H1 (cell line): ENCODE results near the gene PELO. TPM values are rescaled to one million over a fixed set of nuclear protein-coding genes. Genes with fewer than 3 reads are reported as not detected.

Experiments
- CHD1 ChIP-seq: IDR thresholded peaks from 2 replicates; pipeline ENCODE4 v1.6.1; 2012; ENCODE audit warnings: low read depth, low read length, improper control_type of control experiment
- CTBP2 ChIP-seq: IDR thresholded peaks from 2 replicates; pipeline ENCODE4 v1.7.0; 2011; ENCODE audit warnings: borderline replicate concordance, mild to moderate bottlenecking, moderate library complexity, mixed read lengths, low read length; ENCODE audit not compliant: insufficient read depth, insufficient read length
- KDM1A ChIP-seq: fragments of 200-600, 300-600 bp; sonication (generic); IDR thresholded peaks from 2 replicates; pipeline ENCODE4 v1.7.1; 2016; ENCODE audit warnings: mild to moderate bottlenecking, low read length, borderline replicate concordance
- KDM4A ChIP-seq: IDR thresholded peaks from one replicate; pipeline ENCODE4 v1.7.1; 2012; ENCODE audit warnings: low read depth, mild to moderate bottlenecking, moderate library complexity, low read length, inconsistent platforms; ENCODE audit not compliant: severe bottlenecking
- MAFK ChIP-seq: IDR thresholded peaks from 2 replicates; pipeline ENCODE4 v1.6.1; 2012; ENCODE audit warnings: low read depth, mild to moderate bottlenecking, improper control_type of control experiment, low read length
- NANOG ChIP-seq: IDR thresholded peaks from 2 replicates; pipeline ENCODE4 v1.6.1; 2011; ENCODE audit warnings: low read length, low read depth, mild to moderate bottlenecking, inconsistent platforms; ENCODE audit not compliant: insufficient read depth, poor library complexity, severe bottlenecking
- SP2 ChIP-seq: IDR thresholded peaks from 2 replicates; pipeline ENCODE4 v1.6.1; 2012; ENCODE audit warnings: mild to moderate bottlenecking, low read length, inconsistent platforms
- SP4 ChIP-seq: IDR thresholded peaks from 2 replicates; pipeline ENCODE4 v1.6.1; 2012; ENCODE audit warnings: low read length, inconsistent platforms
- polyA plus RNA-seq, 7 experiments: library from polyadenylated mRNA; depleted of rRNA in 3 of 7; stranded (reverse) in 5 of 7; unstranded in 2 of 7; fragments of >200 nt in 5 of 7; fragments of 200-250 nt in 2 of 7; gene quantifications; 1 replicate in 5 of 7; 2 replicates in 1 of 7; 4 replicates in 1 of 7; pipeline versions ENCODE4 v1.2.1 to v1.2.3, GENCODE V29; 2011 to 2013; ENCODE audit warnings: missing spikeins in 2 of 7, mixed read lengths in 2 of 7
- total RNA-seq: library from RNA; stranded (reverse); fragmentation: NEBNext Ultra II Directional; extraction: Animal tissue kit (Norgen Biotek cat#: 25700); gene quantifications from 2 replicates; pipeline ENCODE4 v1.2.1, GENCODE V29; 2021
- TF ChIP-seq, protein P1 (sequence below): fragments of 300-600 bp; sonication (generic); IDR thresholded peaks from 2 replicates; pipeline ENCODE4 v1.7.1; 2012; ENCODE audit warnings: low read length, moderate library complexity, mild to moderate bottlenecking, inconsistent platforms; ENCODE audit not compliant: insufficient replicate concordance
- TF ChIP-seq, protein P2 (sequence below): IDR thresholded peaks from 2 replicates; pipeline ENCODE4 v1.6.1; 2012; ENCODE audit warnings: low read length, inconsistent platforms

PELO gene
- total and polyA plus RNA-seq, 2 of the 8 experiments (the other 6 are each of a cell fraction or from before 2014, with no cell fraction given) = 10.8 to 18.5 TPM

DNA sequence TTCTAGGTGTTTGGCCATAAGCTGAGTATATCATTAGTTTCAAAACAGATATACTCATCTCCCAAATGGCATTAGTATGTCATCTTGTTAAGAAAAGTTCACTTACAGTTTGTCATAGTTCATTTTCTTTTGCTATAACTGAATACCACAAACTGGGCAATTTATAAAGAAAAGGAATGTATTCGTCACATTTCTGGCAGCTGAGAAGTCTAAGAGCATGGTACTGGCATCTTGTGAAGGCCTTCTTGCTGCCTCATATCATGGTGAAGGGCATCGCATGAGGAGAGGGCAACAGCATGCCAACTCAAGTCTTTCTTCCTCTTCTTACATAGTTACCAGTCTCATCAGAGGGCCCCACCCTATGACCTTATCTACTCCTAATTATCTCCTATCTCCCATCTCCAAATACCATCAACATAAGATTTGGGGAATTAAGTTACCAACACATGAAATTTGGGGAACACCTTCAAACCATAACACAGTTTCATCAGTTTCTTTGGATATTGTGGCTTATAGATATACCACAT lies 20.4 kb upstream of the PELO start (continued):
- TF ChIP-seq, protein P1, sequence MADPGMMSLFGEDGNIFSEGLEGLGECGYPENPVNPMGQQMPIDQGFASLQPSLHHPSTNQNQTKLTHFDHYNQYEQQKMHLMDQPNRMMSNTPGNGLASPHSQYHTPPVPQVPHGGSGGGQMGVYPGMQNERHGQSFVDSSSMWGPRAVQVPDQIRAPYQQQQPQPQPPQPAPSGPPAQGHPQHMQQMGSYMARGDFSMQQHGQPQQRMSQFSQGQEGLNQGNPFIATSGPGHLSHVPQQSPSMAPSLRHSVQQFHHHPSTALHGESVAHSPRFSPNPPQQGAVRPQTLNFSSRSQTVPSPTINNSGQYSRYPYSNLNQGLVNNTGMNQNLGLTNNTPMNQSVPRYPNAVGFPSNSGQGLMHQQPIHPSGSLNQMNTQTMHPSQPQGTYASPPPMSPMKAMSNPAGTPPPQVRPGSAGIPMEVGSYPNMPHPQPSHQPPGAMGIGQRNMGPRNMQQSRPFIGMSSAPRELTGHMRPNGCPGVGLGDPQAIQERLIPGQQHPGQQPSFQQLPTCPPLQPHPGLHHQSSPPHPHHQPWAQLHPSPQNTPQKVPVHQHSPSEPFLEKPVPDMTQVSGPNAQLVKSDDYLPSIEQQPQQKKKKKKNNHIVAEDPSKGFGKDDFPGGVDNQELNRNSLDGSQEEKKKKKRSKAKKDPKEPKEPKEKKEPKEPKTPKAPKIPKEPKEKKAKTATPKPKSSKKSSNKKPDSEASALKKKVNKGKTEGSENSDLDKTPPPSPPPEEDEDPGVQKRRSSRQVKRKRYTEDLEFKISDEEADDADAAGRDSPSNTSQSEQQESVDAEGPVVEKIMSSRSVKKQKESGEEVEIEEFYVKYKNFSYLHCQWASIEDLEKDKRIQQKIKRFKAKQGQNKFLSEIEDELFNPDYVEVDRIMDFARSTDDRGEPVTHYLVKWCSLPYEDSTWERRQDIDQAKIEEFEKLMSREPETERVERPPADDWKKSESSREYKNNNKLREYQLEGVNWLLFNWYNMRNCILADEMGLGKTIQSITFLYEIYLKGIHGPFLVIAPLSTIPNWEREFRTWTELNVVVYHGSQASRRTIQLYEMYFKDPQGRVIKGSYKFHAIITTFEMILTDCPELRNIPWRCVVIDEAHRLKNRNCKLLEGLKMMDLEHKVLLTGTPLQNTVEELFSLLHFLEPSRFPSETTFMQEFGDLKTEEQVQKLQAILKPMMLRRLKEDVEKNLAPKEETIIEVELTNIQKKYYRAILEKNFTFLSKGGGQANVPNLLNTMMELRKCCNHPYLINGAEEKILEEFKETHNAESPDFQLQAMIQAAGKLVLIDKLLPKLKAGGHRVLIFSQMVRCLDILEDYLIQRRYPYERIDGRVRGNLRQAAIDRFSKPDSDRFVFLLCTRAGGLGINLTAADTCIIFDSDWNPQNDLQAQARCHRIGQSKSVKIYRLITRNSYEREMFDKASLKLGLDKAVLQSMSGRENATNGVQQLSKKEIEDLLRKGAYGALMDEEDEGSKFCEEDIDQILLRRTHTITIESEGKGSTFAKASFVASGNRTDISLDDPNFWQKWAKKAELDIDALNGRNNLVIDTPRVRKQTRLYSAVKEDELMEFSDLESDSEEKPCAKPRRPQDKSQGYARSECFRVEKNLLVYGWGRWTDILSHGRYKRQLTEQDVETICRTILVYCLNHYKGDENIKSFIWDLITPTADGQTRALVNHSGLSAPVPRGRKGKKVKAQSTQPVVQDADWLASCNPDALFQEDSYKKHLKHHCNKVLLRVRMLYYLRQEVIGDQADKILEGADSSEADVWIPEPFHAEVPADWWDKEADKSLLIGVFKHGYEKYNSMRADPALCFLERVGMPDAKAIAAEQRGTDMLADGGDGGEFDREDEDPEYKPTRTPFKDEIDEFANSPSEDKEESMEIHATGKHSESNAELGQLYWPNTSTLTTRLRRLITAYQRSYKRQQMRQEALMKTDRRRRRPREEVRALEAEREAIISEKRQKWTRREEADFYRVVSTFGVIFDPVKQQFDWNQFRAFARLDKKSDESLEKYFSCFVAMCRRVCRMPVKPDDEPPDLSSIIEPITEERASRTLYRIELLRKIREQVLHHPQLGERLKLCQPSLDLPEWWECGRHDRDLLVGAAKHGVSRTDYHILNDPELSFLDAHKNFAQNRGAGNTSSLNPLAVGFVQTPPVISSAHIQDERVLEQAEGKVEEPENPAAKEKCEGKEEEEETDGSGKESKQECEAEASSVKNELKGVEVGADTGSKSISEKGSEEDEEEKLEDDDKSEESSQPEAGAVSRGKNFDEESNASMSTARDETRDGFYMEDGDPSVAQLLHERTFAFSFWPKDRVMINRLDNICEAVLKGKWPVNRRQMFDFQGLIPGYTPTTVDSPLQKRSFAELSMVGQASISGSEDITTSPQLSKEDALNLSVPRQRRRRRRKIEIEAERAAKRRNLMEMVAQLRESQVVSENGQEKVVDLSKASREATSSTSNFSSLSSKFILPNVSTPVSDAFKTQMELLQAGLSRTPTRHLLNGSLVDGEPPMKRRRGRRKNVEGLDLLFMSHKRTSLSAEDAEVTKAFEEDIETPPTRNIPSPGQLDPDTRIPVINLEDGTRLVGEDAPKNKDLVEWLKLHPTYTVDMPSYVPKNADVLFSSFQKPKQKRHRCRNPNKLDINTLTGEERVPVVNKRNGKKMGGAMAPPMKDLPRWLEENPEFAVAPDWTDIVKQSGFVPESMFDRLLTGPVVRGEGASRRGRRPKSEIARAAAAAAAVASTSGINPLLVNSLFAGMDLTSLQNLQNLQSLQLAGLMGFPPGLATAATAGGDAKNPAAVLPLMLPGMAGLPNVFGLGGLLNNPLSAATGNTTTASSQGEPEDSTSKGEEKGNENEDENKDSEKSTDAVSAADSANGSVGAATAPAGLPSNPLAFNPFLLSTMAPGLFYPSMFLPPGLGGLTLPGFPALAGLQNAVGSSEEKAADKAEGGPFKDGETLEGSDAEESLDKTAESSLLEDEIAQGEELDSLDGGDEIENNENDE = no peak
- TF ChIP-seq, protein P2, sequence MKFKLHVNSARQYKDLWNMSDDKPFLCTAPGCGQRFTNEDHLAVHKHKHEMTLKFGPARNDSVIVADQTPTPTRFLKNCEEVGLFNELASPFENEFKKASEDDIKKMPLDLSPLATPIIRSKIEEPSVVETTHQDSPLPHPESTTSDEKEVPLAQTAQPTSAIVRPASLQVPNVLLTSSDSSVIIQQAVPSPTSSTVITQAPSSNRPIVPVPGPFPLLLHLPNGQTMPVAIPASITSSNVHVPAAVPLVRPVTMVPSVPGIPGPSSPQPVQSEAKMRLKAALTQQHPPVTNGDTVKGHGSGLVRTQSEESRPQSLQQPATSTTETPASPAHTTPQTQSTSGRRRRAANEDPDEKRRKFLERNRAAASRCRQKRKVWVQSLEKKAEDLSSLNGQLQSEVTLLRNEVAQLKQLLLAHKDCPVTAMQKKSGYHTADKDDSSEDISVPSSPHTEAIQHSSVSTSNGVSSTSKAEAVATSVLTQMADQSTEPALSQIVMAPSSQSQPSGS = no peak
- no peak for TF ChIP-seq SP4
- TF ChIP-seq KDM4A = no peak
- TF ChIP-seq CTBP2 = no peak
- no peak for TF ChIP-seq KDM1A
- TF ChIP-seq CHD1 = no peak
- no peak for TF ChIP-seq MAFK
- no peak for TF ChIP-seq NANOG
- TF ChIP-seq SP2 = no peak
